Measurements from ENCODE around the gene DGKG. TPM values are rescaled to one million over a fixed set of nuclear protein-coding genes. Genes with fewer than 3 reads are reported as not detected.

DGKG gene
- polyA plus RNA-seq, 1 donor (not counting 4 experiments of a cell fraction or from before 2014, with no cell fraction given): 0.22 TPM

- FAIRE-seq (no peak), DNase-seq (ENCODE audit: low read depth, low spot score) (no peak)
- no peaks in the 10 kb centered on the region for H4K20me1 ChIP-seq (ENCODE audit: control insufficient read depth, extremely low read depth, insufficient read depth, low read length)
- TF ChIP-seq CTCF (optimal IDR thresholded peaks at IDR 0.05 in 1 of 3, IDR thresholded peaks at IDR 0.05 in 1 of 3, conservative IDR thresholded peaks at IDR 0.05 in 1 of 3; ENCODE audit: extremely low read depth in 1 of 3, insufficient read depth in 2 of 3, low read length in 3 of 3) (no peak), EZH2 (IDR thresholded peaks at IDR 0.05; ENCODE audit: low read length) (no peak)
- H3K4me2 ChIP-seq (ENCODE audit: control insufficient read depth, extremely low read depth, insufficient read depth, low read depth, low read length): no peak overlapping the region
- no peaks in the 10 kb centered on the region for H3K36me3 ChIP-seq (ENCODE audit: control insufficient read depth in 2 of 2, extremely low read depth in 1 of 2, insufficient read depth in 2 of 2, low read length in 2 of 2)
- H3K27me3 ChIP-seq (ENCODE audit: control insufficient read depth, extremely low read depth, insufficient read depth, low read length): no peaks in the 10 kb centered on the region
- no peaks in the 10 kb centered on the region for H3K9me1 ChIP-seq (ENCODE audit: control insufficient read depth, extremely low read depth, insufficient read depth, low read length)
- H3K4me3 ChIP-seq (ENCODE audit: control insufficient read depth in 2 of 3, extremely low read depth in 1 of 3, insufficient read depth in 2 of 3, low read depth in 1 of 3, low read length in 3 of 3): no peak overlapping the region
- no peak overlapping the region for H3K9ac ChIP-seq (ENCODE audit: control insufficient read depth, extremely low read depth, insufficient read depth, low read length)
- dilution Hi-C loops (cut with MboI; ENCODE audit: extremely low pct_ligation_motif_present, low sequenced_read_pairs): no loop called here
- no peaks in the 10 kb centered on the region for H3K79me2 ChIP-seq (ENCODE audit: control insufficient read depth, insufficient read depth, low read length)
- no peak overlapping the region for H2AFZ ChIP-seq (ENCODE audit: control insufficient read depth, low read length)
- no peak overlapping the region for H3K27ac ChIP-seq (ENCODE audit: control insufficient read depth, insufficient read depth, low read length)
- no peaks in the 10 kb centered on the region for H3K4me1 ChIP-seq (ENCODE audit: control insufficient read depth, extremely low read depth, insufficient read depth, low read length)
- H3K9me3 ChIP-seq (ENCODE audit: control insufficient read depth, low read depth, low read length): no peaks in the 10 kb centered on the region
Observed at GRCh38 chr3:186314896-186315295, 47.1 kb downstream of the DGKG start.

- dilution Hi-C loops (cut with MboI; ENCODE audit: extremely low pct_ligation_motif_present, low sequenced_read_pairs): no loop called here
- Histone ChIP-seq H3K9me3 (ENCODE audit: control insufficient read depth, low read depth, low read length) (no peaks in the 10 kb centered on the region), H3K27me3 (ENCODE audit: control insufficient read depth, extremely low read depth, insufficient read depth, low read length) (no peaks in the 10 kb centered on the region), H3K4me2 (ENCODE audit: control insufficient read depth, extremely low read depth, insufficient read depth, low read depth, low read length) (no peak overlapping the region), H3K9me1 (ENCODE audit: control insufficient read depth, extremely low read depth, insufficient read depth, low read length) (no peaks in the 10 kb centered on the region), H3K9ac (ENCODE audit: control insufficient read depth, extremely low read depth, insufficient read depth, low read length) (no peak overlapping the region), H3K4me3 (ENCODE audit: control insufficient read depth in 2 of 3, extremely low read depth in 1 of 3, insufficient read depth in 2 of 3, low read depth in 1 of 3, low read length in 3 of 3) (no peak overlapping the region), H4K20me1 (ENCODE audit: control insufficient read depth, extremely low read depth, insufficient read depth, low read length) (no peaks in the 10 kb centered on the region), H2AFZ (ENCODE audit: control insufficient read depth, low read length) (no peak overlapping the region), H3K4me1 (ENCODE audit: control insufficient read depth, extremely low read depth, insufficient read depth, low read length) (no peaks in the 10 kb centered on the region), H3K36me3 (ENCODE audit: control insufficient read depth in 2 of 2, extremely low read depth in 1 of 2, insufficient read depth in 2 of 2, low read length in 2 of 2) (no peaks in the 10 kb centered on the region), H3K27ac (ENCODE audit: control insufficient read depth, insufficient read depth, low read length) (no peak overlapping the region), H3K79me2 (ENCODE audit: control insufficient read depth, insufficient read depth, low read length) (no peaks in the 10 kb centered on the region)
- DNase-seq (ENCODE audit: low read depth, low spot score): no peak
- no peak for FAIRE-seq
- TF ChIP-seq EZH2 (IDR thresholded peaks at IDR 0.05; ENCODE audit: low read length): no peak
- no peak for TF ChIP-seq CTCF (optimal IDR thresholded peaks at IDR 0.05 in 1 of 3, IDR thresholded peaks at IDR 0.05 in 1 of 3, conservative IDR thresholded peaks at IDR 0.05 in 1 of 3; ENCODE audit: extremely low read depth in 1 of 3, insufficient read depth in 2 of 3, low read length in 3 of 3)
Observed at GRCh38 chr3:186311441-186311840, 50.6 kb downstream of the DGKG start.

Measured in keratinocyte (primary cell).